ENCODE results near the gene CLSTN1.

DNA sequence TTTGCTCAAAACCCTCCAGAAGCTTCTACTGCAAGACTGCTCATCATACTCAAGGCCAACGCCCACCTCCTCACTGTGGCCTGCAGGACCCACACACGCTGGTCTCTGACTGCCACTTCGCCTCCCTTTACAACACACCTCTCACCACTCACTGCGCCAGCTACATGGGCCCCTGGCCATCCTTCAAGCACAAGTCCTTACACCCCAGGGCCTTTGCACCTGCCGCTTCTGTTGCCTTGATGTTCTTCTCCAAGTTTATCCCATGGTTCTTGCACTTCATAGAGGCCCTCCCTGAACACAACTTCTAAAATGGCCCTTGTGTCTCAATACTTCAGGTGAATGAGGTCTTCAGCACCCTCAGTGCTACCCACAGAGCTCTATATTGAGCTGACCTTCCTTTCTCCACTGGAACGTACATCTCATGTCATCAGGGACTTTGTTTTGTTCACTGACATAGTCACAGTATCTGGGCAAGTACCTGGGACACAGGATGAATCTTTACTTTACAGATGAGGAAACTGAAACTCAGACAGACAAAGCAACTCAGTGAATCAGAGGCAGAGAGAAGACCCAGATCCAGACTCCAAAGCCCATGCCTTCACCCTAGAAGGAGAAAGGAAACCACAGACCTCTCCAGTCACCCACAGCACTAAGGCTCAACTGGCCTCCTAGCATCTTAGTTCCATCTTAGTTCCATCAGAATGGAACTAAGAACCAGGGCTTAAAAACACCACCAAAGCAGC lies 34.7 kb upstream of the CLSTN1 start:
- TF ChIP-seq CTCF (IDR thresholded peaks at IDR 0.05) (no peak), EZH2 (IDR thresholded peaks at IDR 0.05; ENCODE audit: borderline replicate concordance, insufficient read depth, low read depth, low read length, poor library complexity, severe bottlenecking) (no peak)

Data from B cell (primary cell).